HL-60 (cell line): ENCODE results near the gene PDE4C.

Experiments used
- DNase-seq, 2 experiments: peaks; one replicate each; pipeline ENCODE4 v3.0.0-alpha.2; 2010 to 2020; ENCODE audit warnings: low read depth in 1 of 2, low spot score in 1 of 2
- H3K27ac ChIP-seq: fragments of 250-450 bp; sonication (Bioruptor Pico); replicated peaks from 2 replicates; pipeline ENCODE4 v1.5.1; 2020; ENCODE audit warnings: mild to moderate bottlenecking, moderate library complexity
- H3K27me3 ChIP-seq: fragments of 250-450 bp; sonication (Bioruptor Pico); 2 replicates; pipeline ENCODE4 v1.5.1; 2021; ENCODE audit warnings: mild to moderate bottlenecking, moderate library complexity; ENCODE audit not compliant: insufficient read depth, poor library complexity, severe bottlenecking
- H3K4me3 ChIP-seq: replicated peaks from 2 replicates; pipeline ENCODE4 v1.5.1; 2011; ENCODE audit warnings: mild to moderate bottlenecking, control low read depth, low read length; ENCODE audit not compliant: insufficient read depth
- GABPA ChIP-seq: IDR thresholded peaks from 2 replicates; pipeline ENCODE4 v1.6.1; 2012; ENCODE audit warnings: low read depth
- POLR2AphosphoS5 ChIP-seq: IDR thresholded peaks from 2 replicates; pipeline ENCODE4 v1.6.1; 2012; ENCODE audit warnings: low read depth
- SPI1 ChIP-seq: IDR thresholded peaks from 2 replicates; pipeline ENCODE4 v1.6.1; 2012; ENCODE audit warnings: low read depth, mild to moderate bottlenecking, borderline replicate concordance
- TF ChIP-seq, protein P1 (sequence below): IDR thresholded peaks from one replicate; pipeline ENCODE4 v1.5.1; 2011; ENCODE audit warnings: low read length, control low read depth, inconsistent platforms; ENCODE audit not compliant: insufficient read depth
- TF ChIP-seq, protein P2 (sequence below): IDR thresholded peaks from 2 replicates; pipeline ENCODE4 v1.6.1; 2012; ENCODE audit warnings: low read depth; ENCODE audit not compliant: insufficient replicate concordance

PDE4C gene

DNA sequence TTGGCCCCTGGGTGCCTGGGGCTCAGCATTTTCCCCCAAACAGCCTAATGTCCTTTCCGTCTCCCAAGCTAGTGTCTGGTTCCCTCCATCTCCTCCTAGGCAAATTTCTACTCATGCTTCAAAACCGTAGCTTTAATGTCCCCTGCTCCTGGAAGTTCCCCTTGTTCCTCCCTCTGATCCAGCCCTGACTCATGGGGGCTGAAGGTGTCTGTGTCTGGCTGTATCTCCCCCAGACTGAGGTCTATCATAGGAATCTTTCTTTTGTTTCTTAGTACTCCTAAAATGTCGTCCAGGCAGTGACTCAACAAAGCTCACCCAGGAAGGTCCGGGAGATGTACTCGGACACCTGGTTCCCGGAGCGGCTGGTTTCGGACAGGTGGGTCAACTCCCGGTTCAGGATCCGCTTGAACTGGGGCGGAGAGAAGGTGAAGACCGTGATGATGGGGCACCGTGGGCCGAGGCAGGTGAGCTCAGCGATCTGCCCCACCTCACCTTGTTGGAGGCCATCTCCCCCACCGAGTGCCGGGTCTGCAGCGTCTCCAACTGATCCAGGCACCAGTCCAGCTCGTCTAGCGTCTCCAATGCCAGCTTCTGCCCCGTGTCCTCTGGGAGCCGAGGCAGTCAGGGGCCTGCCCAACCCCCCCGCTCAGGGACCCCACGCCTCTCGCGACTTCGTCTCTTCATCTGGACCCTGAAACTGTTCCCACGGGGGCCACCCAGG is 6.2 kb downstream of the PDE4C start:
- TF ChIP-seq GABPA (no peak), POLR2AphosphoS5 (no peak), SPI1 (no peak)
- TF ChIP-seq, protein P1, sequence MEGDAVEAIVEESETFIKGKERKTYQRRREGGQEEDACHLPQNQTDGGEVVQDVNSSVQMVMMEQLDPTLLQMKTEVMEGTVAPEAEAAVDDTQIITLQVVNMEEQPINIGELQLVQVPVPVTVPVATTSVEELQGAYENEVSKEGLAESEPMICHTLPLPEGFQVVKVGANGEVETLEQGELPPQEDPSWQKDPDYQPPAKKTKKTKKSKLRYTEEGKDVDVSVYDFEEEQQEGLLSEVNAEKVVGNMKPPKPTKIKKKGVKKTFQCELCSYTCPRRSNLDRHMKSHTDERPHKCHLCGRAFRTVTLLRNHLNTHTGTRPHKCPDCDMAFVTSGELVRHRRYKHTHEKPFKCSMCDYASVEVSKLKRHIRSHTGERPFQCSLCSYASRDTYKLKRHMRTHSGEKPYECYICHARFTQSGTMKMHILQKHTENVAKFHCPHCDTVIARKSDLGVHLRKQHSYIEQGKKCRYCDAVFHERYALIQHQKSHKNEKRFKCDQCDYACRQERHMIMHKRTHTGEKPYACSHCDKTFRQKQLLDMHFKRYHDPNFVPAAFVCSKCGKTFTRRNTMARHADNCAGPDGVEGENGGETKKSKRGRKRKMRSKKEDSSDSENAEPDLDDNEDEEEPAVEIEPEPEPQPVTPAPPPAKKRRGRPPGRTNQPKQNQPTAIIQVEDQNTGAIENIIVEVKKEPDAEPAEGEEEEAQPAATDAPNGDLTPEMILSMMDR, result no peak
- TF ChIP-seq, protein P2, sequence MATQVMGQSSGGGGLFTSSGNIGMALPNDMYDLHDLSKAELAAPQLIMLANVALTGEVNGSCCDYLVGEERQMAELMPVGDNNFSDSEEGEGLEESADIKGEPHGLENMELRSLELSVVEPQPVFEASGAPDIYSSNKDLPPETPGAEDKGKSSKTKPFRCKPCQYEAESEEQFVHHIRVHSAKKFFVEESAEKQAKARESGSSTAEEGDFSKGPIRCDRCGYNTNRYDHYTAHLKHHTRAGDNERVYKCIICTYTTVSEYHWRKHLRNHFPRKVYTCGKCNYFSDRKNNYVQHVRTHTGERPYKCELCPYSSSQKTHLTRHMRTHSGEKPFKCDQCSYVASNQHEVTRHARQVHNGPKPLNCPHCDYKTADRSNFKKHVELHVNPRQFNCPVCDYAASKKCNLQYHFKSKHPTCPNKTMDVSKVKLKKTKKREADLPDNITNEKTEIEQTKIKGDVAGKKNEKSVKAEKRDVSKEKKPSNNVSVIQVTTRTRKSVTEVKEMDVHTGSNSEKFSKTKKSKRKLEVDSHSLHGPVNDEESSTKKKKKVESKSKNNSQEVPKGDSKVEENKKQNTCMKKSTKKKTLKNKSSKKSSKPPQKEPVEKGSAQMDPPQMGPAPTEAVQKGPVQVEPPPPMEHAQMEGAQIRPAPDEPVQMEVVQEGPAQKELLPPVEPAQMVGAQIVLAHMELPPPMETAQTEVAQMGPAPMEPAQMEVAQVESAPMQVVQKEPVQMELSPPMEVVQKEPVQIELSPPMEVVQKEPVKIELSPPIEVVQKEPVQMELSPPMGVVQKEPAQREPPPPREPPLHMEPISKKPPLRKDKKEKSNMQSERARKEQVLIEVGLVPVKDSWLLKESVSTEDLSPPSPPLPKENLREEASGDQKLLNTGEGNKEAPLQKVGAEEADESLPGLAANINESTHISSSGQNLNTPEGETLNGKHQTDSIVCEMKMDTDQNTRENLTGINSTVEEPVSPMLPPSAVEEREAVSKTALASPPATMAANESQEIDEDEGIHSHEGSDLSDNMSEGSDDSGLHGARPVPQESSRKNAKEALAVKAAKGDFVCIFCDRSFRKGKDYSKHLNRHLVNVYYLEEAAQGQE, result no peak
- H3K4me3 ChIP-seq, result no peak overlapping the region
- DNase-seq, result no peak
- H3K27ac ChIP-seq, result no peak overlapping the region
- H3K27me3 ChIP-seq, result peaks cover 24% of the 10 kb centered on the region

DNA sequence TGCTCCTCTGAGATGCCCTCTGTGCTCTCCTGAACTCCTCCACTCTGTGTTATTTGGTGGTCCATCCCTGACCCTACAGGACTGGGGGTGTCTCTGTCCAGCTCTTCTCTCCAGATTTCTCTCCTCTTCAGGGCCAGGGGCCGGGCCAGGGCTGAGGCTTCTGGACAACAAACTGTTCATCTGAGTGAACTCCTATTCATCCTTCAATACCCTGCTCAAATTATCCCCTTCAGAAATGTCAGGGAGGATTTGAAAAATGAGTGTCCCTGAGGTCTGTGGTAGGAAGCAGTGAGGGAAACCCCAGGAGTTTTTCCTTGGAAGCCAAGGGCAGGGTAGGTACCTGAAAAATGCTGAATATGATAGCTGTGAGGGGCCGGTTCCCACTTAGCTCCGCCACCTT is 7.6 kb downstream of the PDE4C start:
- H3K4me3 ChIP-seq, result no peak overlapping the region
- peaks cover 20% of the 10 kb centered on the region for H3K27me3 ChIP-seq
- no peak overlapping the region for H3K27ac ChIP-seq
- no peak for TF ChIP-seq POLR2AphosphoS5
- DNase-seq, result no peak

DNA sequence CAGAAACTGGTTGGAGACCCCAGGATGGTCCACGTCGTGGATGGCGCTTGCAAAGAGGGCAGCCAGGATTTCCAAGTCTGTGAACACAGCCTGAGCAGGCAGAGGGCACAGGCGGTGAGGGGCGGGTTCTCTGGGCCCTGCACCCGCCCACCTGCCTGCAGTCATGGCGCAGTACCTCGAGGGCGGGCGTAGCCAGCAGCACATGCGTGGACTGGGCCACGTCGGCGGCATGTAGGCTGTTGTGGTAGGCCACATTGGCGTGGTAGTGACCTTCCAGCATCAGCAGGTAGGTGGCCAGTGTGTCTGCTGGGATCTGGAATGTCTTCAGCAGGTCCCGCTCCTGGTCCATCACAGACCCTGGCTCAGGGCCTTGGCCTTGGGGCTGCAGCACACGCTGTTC is 8.1 kb downstream of the PDE4C start:
- Histone ChIP-seq H3K27ac (no peak overlapping the region), H3K4me3 (no peak overlapping the region), H3K27me3 (peaks cover 20% of the 10 kb centered on the region)
- DNase-seq, result no peak
- no peak for TF ChIP-seq GABPA
- TF ChIP-seq, protein P1, result no peak

DNA sequence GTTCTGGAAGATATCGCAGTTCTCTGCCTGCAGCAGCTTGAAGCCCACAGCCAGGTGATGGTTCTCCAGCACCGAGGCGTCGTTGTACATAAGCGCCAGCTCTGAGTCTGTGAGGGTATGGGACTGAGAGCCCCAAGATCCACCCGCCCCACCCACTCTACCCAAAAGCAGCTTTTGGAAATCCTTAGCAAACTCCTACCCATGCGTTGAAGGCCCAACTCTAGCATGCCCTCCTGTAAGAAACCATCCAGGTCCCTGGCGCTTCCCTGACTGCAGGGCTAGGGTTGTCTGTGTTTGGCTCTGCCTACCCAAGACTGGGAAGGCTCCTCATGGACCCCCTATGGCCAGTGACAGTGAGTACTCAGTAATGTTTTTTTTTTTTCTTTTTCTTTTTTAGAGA is 9.4 kb downstream of the PDE4C start:
- Histone ChIP-seq H3K27me3 (peaks cover 13% of the 10 kb centered on the region), H3K27ac (no peak overlapping the region), H3K4me3 (no peak overlapping the region)
- DNase-seq, result no peak
- TF ChIP-seq GABPA (no peak), SPI1 (no peak), POLR2AphosphoS5 (no peak)
- TF ChIP-seq, protein P1, result no peak
- TF ChIP-seq, protein P2, result no peak
